Subcutaneous adipose tissue (tissue), 4 donors: ENCODE measurements around the gene BOLA2. TPM values are rescaled to one million over a fixed set of nuclear protein-coding genes. Genes with fewer than 3 reads are reported as not detected.
"Not testable (repeated sequence)": the region's sequence is repeated elsewhere in the genome, so short reads cannot be mapped to it uniquely, and the experiment has no call there.

Source experiments
- small RNA-seq: library from RNA; depleted of rRNA; stranded (forward); fragments of <200 nt; gene quantifications from one replicate; pipeline ENCODE3, GENCODE V24; 2016
- total RNA-seq, 4 donors: library from RNA; depleted of rRNA; stranded (reverse); fragments of >200 nt; gene quantifications; one replicate each; pipeline ENCODE4 v1.1.0, GENCODE V29; 2016
- TF ChIP-seq, protein P1 (sequence below): fragments of 450-650 bp; IDR thresholded peaks from one replicate; pipeline ENCODE4 v1.5.1; 2016; ENCODE audit warnings: low read depth, mild to moderate bottlenecking, control low read depth, antibody characterized with exemption, moderate library complexity

The BOLA2 gene
- total RNA-seq, result 10 to 100 TPM; 12.1 to 30.8 (median 19.9) TPM

DNA sequence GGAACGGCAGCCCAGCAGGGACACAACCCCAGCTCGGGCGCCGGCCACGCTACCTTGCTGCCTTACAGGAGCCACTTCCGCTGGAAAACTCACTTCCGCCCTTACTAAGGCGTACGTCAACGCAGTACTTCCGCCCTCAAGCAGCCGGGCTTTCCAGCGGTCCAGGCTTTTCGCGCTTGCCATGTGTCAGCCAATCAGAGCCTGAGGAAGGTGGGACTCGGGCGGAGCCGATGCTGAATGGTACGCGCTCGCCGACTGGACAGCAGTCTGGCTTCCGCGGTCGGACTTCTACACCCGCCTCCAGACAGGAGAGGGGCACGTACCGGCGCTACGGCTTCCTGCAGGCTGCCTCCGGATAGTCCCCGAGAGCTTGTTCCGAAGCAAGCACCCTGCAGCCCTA lies at the start of gene BOLA2, which contains the start of gene SLX1B:
TSS of gene BOLA2 (minus strand) at position 83 of the 400 bp plus-strand sequence. CDS start 98 bp downstream, outside the sequence.
TSS of gene SLX1B (plus strand) at position 265 of the 400 bp plus-strand sequence.
- TF ChIP-seq, protein P1, sequence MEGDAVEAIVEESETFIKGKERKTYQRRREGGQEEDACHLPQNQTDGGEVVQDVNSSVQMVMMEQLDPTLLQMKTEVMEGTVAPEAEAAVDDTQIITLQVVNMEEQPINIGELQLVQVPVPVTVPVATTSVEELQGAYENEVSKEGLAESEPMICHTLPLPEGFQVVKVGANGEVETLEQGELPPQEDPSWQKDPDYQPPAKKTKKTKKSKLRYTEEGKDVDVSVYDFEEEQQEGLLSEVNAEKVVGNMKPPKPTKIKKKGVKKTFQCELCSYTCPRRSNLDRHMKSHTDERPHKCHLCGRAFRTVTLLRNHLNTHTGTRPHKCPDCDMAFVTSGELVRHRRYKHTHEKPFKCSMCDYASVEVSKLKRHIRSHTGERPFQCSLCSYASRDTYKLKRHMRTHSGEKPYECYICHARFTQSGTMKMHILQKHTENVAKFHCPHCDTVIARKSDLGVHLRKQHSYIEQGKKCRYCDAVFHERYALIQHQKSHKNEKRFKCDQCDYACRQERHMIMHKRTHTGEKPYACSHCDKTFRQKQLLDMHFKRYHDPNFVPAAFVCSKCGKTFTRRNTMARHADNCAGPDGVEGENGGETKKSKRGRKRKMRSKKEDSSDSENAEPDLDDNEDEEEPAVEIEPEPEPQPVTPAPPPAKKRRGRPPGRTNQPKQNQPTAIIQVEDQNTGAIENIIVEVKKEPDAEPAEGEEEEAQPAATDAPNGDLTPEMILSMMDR, result not testable (repeated sequence)

DNA sequence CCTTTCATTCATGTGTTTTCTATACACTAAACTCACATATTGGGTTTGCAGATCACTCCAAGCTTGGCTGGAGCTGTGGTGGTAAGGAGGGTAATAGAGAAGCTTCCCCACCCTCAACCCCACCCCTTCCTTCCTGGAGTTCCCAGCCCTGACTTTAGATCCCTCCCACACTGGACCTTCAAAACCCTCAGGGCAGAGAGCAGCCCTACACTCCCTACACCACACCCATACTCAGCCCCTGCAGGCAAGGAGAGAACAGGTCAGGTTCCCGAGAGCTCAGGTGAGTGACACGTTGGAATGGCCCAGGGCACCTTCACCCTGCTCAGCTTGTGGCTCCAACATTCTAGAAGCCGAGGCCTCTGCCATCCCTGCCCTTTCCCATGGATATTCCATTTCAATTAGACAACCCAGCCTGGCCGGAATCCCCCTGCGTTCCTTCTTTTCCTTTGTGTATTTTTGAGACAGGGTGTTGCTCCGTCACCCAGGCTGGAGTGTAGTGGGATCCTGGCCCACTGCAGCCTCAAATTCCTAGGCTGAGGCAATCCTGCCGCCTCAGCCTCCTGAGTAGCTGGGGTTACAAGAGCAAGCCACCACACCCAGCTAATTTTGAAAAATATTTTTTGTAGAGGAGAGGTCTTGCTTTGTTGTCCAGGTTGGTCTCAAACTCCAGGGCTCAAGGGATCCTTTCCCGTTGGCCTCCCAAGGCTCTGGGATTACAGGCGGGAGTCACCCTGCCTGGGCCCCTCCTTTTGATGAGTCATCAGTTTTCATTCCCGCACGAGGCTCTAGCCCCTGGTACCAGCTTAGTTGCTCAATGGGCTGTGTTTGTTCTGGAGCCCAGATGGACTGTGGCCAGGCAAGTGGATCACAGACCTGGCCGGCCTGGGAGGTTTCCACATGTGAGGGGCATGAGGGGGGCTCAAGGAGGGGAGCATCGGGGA lies 5.8 kb upstream of the BOLA2 start, which contains the start of gene SULT1A4:
TSS of gene SULT1A4 (plus strand) at position 208 of the 941 bp plus-strand sequence. CDS start 1,473 bp downstream, outside the sequence.
- TF ChIP-seq, protein P1, result not testable (repeated sequence)

Small RNA genes within 50 kb of the gene (small RNA-seq; reads per million reads assigned to genes)
- gene AC133555.2, result not detected

Other genes starting within 250 kb of the BOLA2 start
- 1 to 10 TPM in 2 of 4 donors, under 1 TPM in 2; 0.57 to 1.5 (median 0.90) TPM for gene NPIPB11, start 47.6 kb downstream of the BOLA2 start, total RNA-seq
- 10 to 100 TPM in 1 of 4 donors, 1 to 10 TPM in 3; 1.6 to 11.6 (median 7.3) TPM for gene SLX1B, start 182 bp upstream of the BOLA2 start, total RNA-seq
- 10 to 100 TPM in 3 of 4 donors, 1 to 10 TPM in 1; 9.3 to 26.6 (median 14.7) TPM for gene SULT1A4, start 5.6 kb upstream of the BOLA2 start, total RNA-seq
- 100 to 1,000 TPM in 2 of 4 donors, 10 to 100 TPM in 2; 78.8 to 154 (median 104) TPM for gene NPIPB12, start 52.1 kb upstream of the BOLA2 start, total RNA-seq
- 1 to 10 TPM; 1.1 to 8.7 (median 1.8) TPM for gene SPN, start 208.9 kb upstream of the BOLA2 start, total RNA-seq
- gene QPRT, start 224.8 kb upstream of the BOLA2 start, total RNA-seq, result 10 to 100 TPM in 1 of 4 donors, 1 to 10 TPM in 3; 1.5 to 13.8 (median 2.4) TPM